LNCaP clone FGC (cell line): Measurements from ENCODE around the gene OSBPL2.

Experiments used
- DNase-seq: peaks from one replicate; pipeline ENCODE4 v3.0.0-alpha.2; 2011; ENCODE audit warnings: low read depth
- H3K4me3 ChIP-seq: 2 replicates; pipeline ENCODE4 v1.5.1; 2011; ENCODE audit warnings: mild to moderate bottlenecking, low read depth, low read length, control low read depth
- TF ChIP-seq, protein P1 (sequence below): IDR thresholded peaks from 2 replicates; pipeline ENCODE4 v1.5.1; 2012; ENCODE audit warnings: mild to moderate bottlenecking; ENCODE audit not compliant: control insufficient read depth, insufficient read depth; ENCODE audit errors: extremely low read depth

OSBPL2 gene

DNA sequence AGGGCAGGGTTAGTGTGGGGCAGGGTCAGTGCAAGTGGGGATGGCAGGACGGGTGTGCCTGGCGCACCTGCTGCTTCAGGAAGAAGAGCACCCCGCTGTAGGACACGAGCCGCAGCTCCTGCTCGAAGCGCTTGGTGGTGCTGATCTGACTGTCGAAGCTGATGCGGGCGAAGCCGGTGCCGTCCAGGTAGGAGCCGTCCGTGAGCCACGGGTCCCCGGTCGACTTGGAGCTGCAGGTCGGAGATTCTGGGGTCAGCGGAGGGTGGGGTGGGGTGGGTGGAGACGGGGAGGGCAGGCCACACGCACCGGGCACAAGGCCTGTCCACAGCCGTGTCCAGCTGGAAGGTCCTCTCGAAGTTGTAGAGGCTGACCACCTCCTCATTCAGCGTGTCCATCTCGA is 74.7 kb downstream of the OSBPL2 start:
- no peak for DNase-seq
- TF ChIP-seq, protein P1, sequence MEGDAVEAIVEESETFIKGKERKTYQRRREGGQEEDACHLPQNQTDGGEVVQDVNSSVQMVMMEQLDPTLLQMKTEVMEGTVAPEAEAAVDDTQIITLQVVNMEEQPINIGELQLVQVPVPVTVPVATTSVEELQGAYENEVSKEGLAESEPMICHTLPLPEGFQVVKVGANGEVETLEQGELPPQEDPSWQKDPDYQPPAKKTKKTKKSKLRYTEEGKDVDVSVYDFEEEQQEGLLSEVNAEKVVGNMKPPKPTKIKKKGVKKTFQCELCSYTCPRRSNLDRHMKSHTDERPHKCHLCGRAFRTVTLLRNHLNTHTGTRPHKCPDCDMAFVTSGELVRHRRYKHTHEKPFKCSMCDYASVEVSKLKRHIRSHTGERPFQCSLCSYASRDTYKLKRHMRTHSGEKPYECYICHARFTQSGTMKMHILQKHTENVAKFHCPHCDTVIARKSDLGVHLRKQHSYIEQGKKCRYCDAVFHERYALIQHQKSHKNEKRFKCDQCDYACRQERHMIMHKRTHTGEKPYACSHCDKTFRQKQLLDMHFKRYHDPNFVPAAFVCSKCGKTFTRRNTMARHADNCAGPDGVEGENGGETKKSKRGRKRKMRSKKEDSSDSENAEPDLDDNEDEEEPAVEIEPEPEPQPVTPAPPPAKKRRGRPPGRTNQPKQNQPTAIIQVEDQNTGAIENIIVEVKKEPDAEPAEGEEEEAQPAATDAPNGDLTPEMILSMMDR: no peak

DNA sequence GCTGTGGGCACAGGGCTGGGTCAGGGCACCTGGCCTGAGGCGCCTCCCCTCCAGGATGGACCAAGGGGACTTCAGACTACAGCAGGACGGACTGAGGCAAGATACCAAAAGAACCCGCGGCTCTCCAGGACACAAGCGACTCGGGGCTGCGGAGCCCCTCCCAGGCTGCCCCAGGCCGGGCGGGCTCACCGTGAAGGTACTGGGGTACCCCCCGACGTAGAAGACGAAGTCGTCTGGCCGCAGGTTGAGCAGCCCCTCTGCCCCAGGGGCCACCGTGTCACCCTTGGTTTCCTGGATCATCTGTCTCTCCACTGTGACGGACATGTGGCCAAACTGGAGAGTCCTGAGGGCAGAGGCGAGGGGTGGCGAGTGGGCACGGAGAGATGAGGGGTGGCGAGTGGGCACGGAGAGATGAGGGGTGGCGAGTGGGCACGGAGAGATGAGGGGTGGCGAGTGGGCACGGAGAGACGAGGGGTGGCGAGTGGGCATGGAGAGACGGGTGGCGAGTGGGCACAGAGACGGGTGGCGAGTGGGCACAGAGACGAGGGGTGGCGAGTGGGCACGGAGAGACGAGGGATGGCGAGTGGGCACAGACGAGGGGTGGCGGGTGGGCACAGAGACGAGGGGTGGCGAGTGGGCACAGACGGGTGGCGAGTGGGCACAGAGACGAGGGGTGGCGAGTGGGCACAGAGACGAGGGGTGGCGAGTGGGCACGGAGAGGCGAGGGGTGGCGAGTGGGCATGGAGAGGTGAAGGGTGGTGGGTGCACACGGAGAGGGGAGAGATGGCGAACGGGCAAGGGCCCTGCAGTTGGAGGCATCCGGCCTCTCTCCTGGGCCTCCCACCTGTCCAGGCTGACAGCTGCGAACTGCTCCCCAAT is 75.4 kb downstream of the OSBPL2 start:
- DNase-seq: no peak

More for the DNA sequence above, 74.7 kb downstream of the OSBPL2 start:
- H3K4me3 ChIP-seq: no peak overlapping the region

DNA sequence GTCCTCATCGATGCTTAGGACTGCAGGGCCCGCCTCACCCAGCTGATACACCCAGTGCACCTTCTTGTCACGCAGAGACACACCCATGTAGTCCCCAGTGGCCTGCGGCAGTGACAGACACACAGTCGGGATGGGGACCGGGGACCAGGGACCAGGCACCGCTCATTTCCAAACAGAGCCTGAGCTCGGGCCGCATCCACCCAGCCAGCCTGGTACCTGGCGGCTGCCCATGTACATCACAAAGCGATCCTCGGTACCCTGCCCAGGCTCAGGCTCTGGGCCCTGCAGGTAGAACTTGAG is 76.0 kb downstream of the OSBPL2 start:
- TF ChIP-seq, protein P1: no peak

More for the DNA sequence above, 75.4 kb downstream of the OSBPL2 start:
- no peak overlapping the region for H3K4me3 ChIP-seq
- TF ChIP-seq, protein P1: no peak

DNA sequence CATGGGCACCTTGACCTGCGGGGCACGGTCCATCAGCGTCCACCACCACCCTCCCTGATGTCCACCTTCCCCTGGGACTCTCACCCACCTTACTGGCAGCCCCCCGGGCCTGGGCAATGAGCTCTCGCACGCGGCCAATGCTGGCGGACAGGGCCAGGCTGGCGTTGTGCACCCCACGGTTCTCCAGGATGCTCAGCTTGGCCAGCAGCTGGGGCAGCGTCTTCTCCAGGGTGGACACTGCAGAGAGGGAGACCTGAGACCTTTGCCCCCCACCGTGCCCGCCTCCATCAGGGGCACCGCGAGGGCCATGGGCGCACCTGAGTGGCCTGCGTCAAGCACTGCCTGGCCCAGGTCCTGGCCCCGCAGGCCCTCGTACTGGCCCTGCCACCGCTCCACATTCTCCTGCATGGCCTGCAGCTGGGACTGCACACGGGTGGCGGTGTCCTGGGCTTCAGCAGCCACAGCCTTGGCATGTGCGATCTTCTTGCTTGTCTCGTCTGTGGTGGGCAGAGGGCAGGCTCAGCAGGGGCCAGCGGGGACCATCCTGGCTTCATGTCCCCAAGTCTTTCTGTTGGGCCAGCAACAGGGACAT is 76.5 kb downstream of the OSBPL2 start:
- TF ChIP-seq, protein P1: no peak
- DNase-seq: no peak
- no peak overlapping the region for H3K4me3 ChIP-seq

More for the DNA sequence above, 76.0 kb downstream of the OSBPL2 start:
- no peak for DNase-seq
- no peak overlapping the region for H3K4me3 ChIP-seq

DNA sequence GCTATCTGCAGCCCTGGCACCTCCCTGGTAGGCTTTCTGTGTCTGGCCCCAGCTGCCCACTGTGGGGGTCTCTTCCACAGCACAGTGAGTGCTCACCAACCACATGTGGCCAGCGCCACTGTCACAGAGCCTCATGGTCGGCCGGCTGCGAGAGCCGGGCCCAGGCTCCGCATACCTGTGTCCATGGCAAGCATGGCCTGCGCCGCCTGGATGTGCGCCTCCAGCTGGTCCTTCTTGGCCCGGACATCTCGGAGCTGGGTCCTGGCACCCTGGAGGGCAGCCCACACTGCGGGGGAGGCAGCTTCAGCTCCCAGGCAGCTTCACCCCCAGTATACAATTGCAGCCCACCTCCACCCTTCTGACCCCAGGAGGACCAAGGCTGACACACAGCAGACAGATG is 77.5 kb downstream of the OSBPL2 start:
- no peak for DNase-seq
- TF ChIP-seq, protein P1: no peak
- no peak overlapping the region for H3K4me3 ChIP-seq

DNA sequence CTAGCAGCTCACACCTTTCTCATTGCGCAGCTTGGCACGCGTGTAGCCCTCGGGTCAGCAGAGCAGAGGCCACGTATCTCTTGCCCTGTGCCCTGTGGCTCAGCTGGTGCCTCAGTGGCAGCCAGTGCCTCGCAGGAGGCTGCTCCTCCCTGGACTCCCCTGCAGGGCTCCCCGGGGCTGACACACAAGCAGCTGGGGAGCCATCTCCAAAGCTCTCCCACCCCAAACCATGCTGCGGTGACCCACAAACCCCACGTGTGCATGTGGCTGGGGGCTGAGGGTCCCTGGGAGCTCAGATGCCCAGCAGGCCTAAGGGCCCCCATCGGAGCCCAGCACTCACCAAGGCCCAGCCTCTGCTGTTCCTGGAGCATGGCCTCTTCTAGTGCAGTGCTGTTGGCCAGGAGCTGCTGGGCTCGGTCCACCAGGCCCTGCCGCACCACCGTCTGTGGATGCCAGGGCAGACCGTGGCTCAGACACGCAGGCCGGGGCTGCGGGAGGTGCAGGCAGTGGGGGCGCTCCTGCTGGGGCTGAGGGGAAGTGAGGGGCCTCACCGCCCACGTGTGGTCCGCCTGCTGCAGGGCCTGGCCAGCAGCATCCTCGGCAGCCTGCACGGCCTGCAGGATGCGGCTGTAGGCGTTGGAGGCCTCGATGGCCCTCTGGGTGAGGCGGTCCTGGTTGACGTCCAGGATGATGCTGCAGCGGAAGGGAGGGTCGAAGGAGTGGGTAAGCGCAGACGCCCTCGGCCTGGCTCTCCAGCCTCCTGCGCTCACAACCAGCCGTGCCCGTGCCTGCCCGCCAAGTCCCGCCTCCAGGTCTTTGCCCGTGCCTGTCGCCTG is 78.2 kb downstream of the OSBPL2 start:
- TF ChIP-seq, protein P1: no peak

More for the DNA sequence above, 78.2 kb downstream of the OSBPL2 start:
- no peak overlapping the region for H3K4me3 ChIP-seq
- no peak for DNase-seq
